Activated naive CD4-positive, alpha-beta T cell treated with anti-CD3 and anti-CD28 coated beads for 36 hours (primary cell): ENCODE results near the gene RPL7A. TPM values are rescaled to one million over a fixed set of nuclear protein-coding genes. Genes with fewer than 3 reads are reported as not detected.
A peak's percentile ranks its signal among the peaks of the same experiment; 100 is the strongest.
"Not testable (repeated sequence)": the region's sequence is repeated elsewhere in the genome, so short reads cannot be mapped to it uniquely, and the experiment has no call there.

ENCODE experiments used
- CTCF ChIA-PET: fragments of 350-600 bp; sonication (Branson Sonifier 250); formaldehyde crosslinking; loops from one replicate; lab custom pipeline; 2021; ENCODE audit warnings: antibody characterized with exemption; lab: Charles Lee
- DNase-seq: peaks from one replicate; pipeline ENCODE4 v3.0.0-alpha.2; 2020
- H3K27ac Mint-ChIP-seq: one replicate; pipeline ENCODE4 v1.8.0; 2021; ENCODE audit warnings: mild to moderate bottlenecking, mixed read lengths
- H3K27me3 Mint-ChIP-seq: one replicate; pipeline ENCODE4 v1.8.0; 2021; ENCODE audit warnings: low read depth, mixed read lengths
- H3K36me3 Mint-ChIP-seq: one replicate; pipeline ENCODE4 v1.8.0; 2021; ENCODE audit warnings: low read depth, mixed read lengths
- H3K4me1 Mint-ChIP-seq: one replicate; pipeline ENCODE4 v1.8.0; 2021; ENCODE audit warnings: low read depth, mixed read lengths
- H3K4me3 Mint-ChIP-seq: one replicate; pipeline ENCODE4 v1.8.0; 2021; ENCODE audit warnings: mild to moderate bottlenecking, moderate library complexity, mixed read lengths
- H3K9me3 Mint-ChIP-seq: one replicate; pipeline ENCODE4 v1.8.0; 2021; ENCODE audit warnings: mixed read lengths
- intact Hi-C: fragments of 100-400 bp; cut with micrococcal nuclease; formaldehyde crosslinking; loops from one replicate; pipeline ENCODE4 v1.15.1; 2023
- total RNA-seq, 2 experiments: library from RNA; stranded (reverse); gene quantifications; one replicate each; pipeline ENCODE4 v1.2.3, GENCODE V29; 2021

RPL7A gene
- total RNA-seq, 2 experiments from 2014 or later: 3,985 to 4,111 TPM

GRCh38 chr9:133315997-133316396 is 32.0 kb upstream of the RPL7A start:
- intact Hi-C loops: no loop called here
- CTCF ChIA-PET: no interaction called here
- H3K4me3 Mint-ChIP-seq: no peak overlapping the region
- H3K36me3 Mint-ChIP-seq: no peaks in the 10 kb centered on the region
- no peak for DNase-seq
- no peaks in the 10 kb centered on the region for H3K9me3 Mint-ChIP-seq
- H3K27ac Mint-ChIP-seq: no peak overlapping the region
- no peaks in the 10 kb centered on the region for H3K4me1 Mint-ChIP-seq
- H3K27me3 Mint-ChIP-seq: no peaks in the 10 kb centered on the region

- H3K9me3 Mint-ChIP-seq, H3K4me1 Mint-ChIP-seq, H3K36me3 Mint-ChIP-seq, H3K4me3 Mint-ChIP-seq, H3K27ac Mint-ChIP-seq, CTCF ChIA-PET, DNase-seq, intact Hi-C loops, H3K27me3 Mint-ChIP-seq: not testable (repeated sequence)
Observed at GRCh38 chr9:133317551-133317950, 30.5 kb upstream of the RPL7A start.

- intact Hi-C loops: no loop called here
- Mint-ChIP-seq H3K27me3 (no peaks in the 10 kb centered on the region), H3K9me3 (no peaks in the 10 kb centered on the region), H3K27ac (no peak overlapping the region), H3K36me3 (no peaks in the 10 kb centered on the region), H3K4me3 (no peak overlapping the region), H3K4me1 (no peaks in the 10 kb centered on the region)
- no peak for DNase-seq
- CTCF ChIA-PET: interaction anchor here (0.6 kb wide), 1 partner anchor 84 kb away, joined by 3 read pairs; no protein-coding TSS in a partner anchor
Observed at GRCh38 chr9:133320421-133320881, 27.6 kb upstream of the RPL7A start.

GRCh38 chr9:133321411-133321935 is 26.5 kb upstream of the RPL7A start:
- no peaks in the 10 kb centered on the region for H3K27me3 Mint-ChIP-seq
- no peaks in the 10 kb centered on the region for H3K9me3 Mint-ChIP-seq
- H3K4me3 Mint-ChIP-seq: no peak overlapping the region
- no peaks in the 10 kb centered on the region for H3K36me3 Mint-ChIP-seq
- no peak overlapping the region for H3K27ac Mint-ChIP-seq
- DNase-seq: no peak
- CTCF ChIA-PET: no interaction called here
- intact Hi-C loops: no loop called here
- H3K4me1 Mint-ChIP-seq: no peaks in the 10 kb centered on the region

- CTCF ChIA-PET: no interaction called here
- Mint-ChIP-seq H3K27ac (no peak overlapping the region), H3K9me3 (no peaks in the 10 kb centered on the region), H3K27me3 (no peaks in the 10 kb centered on the region), H3K36me3 (no peaks in the 10 kb centered on the region), H3K4me3 (no peak overlapping the region), H3K4me1 (no peaks in the 10 kb centered on the region)
- DNase-seq: no peak
- intact Hi-C loops: no loop called here
Observed at GRCh38 chr9:133322701-133323100, 25.3 kb upstream of the RPL7A start.

GRCh38 chr9:133323211-133323610 is 24.8 kb upstream of the RPL7A start:
- CTCF ChIA-PET: no interaction called here
- DNase-seq: no peak
- Mint-ChIP-seq H3K27me3 (no peaks in the 10 kb centered on the region), H3K4me3 (no peak overlapping the region), H3K27ac (no peak overlapping the region), H3K36me3 (no peaks in the 10 kb centered on the region), H3K9me3 (no peaks in the 10 kb centered on the region), H3K4me1 (no peaks in the 10 kb centered on the region)
- intact Hi-C loops: no loop called here

- Mint-ChIP-seq H3K27me3 (no peaks in the 10 kb centered on the region), H3K36me3 (no peaks in the 10 kb centered on the region), H3K27ac (no peak overlapping the region), H3K4me1 (no peaks in the 10 kb centered on the region), H3K4me3 (no peak overlapping the region), H3K9me3 (no peaks in the 10 kb centered on the region)
- DNase-seq: no peak
- CTCF ChIA-PET: interaction anchor here (1.5 kb wide), 1 partner anchor 85 kb away, joined by 4 read pairs; no protein-coding TSS in a partner anchor
- intact Hi-C loops: no loop called here
Observed at GRCh38 chr9:133323991-133324703, 23.9 kb upstream of the RPL7A start.

- intact Hi-C loops, H3K36me3 Mint-ChIP-seq, DNase-seq, H3K27ac Mint-ChIP-seq, H3K27me3 Mint-ChIP-seq, H3K4me1 Mint-ChIP-seq, H3K4me3 Mint-ChIP-seq, CTCF ChIA-PET, H3K9me3 Mint-ChIP-seq: not testable (repeated sequence)
Observed at GRCh38 chr9:133327021-133327420, 21.0 kb upstream of the RPL7A start.

- Mint-ChIP-seq H3K27ac (no peak overlapping the region), H3K36me3 (peaks cover 8% of the 10 kb centered on the region), H3K4me1 (peaks cover 6% of the 10 kb centered on the region), H3K4me3 (no peak overlapping the region), H3K27me3 (no peaks in the 10 kb centered on the region), H3K9me3 (no peaks in the 10 kb centered on the region)
- CTCF ChIA-PET: no interaction called here
- intact Hi-C loops: no loop called here
- no peak for DNase-seq
Observed at GRCh38 chr9:133327834-133328484, 20.1 kb upstream of the RPL7A start.

GRCh38 chr9:133329306-133330156 is 18.5 kb upstream of the RPL7A start:
- H3K27me3 Mint-ChIP-seq, DNase-seq, H3K9me3 Mint-ChIP-seq, H3K4me3 Mint-ChIP-seq: not testable (repeated sequence)
- Mint-ChIP-seq H3K36me3 (peaks cover 17% of the 10 kb centered on the region), H3K4me1 (peaks cover 18% of the 10 kb centered on the region), H3K27ac (peak overlapping the region; percentile 1)
- CTCF ChIA-PET: interaction anchor here (0.8 to 1.8 kb wide), 5 partner anchors 41 to 143 kb away, joined by 3 to 13 read pairs (median 4); no protein-coding TSS in a partner anchor
- intact Hi-C loops: loop anchor here (1.0 kb wide), 1 partner anchor 144 kb away; no protein-coding TSS in a partner anchor

GRCh38 chr9:133331221-133331620 is 16.8 kb upstream of the RPL7A start:
- Mint-ChIP-seq H3K9me3 (no peaks in the 10 kb centered on the region), H3K27ac (no peak overlapping the region), H3K4me1 (peaks cover 27% of the 10 kb centered on the region), H3K36me3 (peaks cover 28% of the 10 kb centered on the region), H3K4me3 (no peak overlapping the region), H3K27me3 (no peaks in the 10 kb centered on the region)
- CTCF ChIA-PET: interaction anchor here (0.6 to 1.8 kb wide), 2 partner anchors 26 to 145 kb away, joined by 3 to 13 read pairs; no protein-coding TSS in a partner anchor
- intact Hi-C loops: no loop called here
- no peak for DNase-seq
